ENCODE results near the gene FAM72B.
A peak's percentile ranks its signal among the peaks of the same experiment; 100 is the strongest.
"Not testable (repeated sequence)": the region's sequence is repeated elsewhere in the genome, so short reads cannot be mapped to it uniquely, and the experiment has no call there.

FAM72B gene

DNA sequence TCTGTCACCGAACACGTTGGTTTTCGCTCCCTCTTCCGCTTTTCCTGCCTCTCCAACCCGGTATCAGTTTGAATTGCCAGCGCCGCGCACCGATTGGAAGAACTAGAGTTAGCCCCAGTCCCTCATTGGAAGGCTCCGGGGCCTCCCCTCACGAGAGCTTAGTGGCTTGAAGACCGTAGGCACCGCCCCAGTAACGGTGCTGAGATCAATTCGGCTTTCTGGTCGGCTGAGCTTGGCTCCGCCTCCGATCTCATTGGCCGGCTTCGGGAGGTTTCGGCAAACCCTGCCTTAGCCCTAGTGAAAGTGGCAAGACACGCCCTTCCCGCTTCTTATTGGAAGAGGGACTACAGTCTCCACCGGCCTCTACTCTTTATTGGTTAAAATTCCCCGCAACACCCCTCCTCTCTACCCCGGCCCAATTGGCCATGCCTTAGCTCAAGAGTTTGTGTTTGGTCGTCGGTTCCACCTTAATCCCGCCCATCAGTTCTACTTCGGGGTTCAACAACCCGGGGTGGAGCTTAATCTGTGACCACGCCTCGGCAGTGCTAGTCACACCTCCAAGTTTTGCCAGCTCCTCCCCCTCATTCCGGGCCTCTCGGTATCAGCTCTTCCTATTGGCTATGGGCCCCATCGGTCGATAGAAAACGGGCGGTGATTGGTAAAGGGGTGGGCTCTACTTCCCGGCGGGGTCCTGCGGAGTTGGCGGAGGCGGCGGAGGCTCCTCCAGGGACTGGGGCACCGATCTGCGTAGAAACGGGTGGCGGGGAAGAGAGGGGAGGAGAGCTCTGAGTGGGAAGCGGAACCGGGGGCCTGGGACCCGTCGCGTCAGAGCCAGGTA, at the start of gene FAM72B, which contains the start of gene SRGAP2C:
TSS of gene FAM72B (minus strand) at position 51 of the 838 bp plus-strand sequence. CDS start 851 bp downstream, outside the sequence.
TSS of gene SRGAP2C (plus strand) at position 686 of the 838 bp plus-strand sequence. CDS start 2,472 bp downstream, outside the sequence.
- DNase-seq: peak; percentile 99

DNA sequence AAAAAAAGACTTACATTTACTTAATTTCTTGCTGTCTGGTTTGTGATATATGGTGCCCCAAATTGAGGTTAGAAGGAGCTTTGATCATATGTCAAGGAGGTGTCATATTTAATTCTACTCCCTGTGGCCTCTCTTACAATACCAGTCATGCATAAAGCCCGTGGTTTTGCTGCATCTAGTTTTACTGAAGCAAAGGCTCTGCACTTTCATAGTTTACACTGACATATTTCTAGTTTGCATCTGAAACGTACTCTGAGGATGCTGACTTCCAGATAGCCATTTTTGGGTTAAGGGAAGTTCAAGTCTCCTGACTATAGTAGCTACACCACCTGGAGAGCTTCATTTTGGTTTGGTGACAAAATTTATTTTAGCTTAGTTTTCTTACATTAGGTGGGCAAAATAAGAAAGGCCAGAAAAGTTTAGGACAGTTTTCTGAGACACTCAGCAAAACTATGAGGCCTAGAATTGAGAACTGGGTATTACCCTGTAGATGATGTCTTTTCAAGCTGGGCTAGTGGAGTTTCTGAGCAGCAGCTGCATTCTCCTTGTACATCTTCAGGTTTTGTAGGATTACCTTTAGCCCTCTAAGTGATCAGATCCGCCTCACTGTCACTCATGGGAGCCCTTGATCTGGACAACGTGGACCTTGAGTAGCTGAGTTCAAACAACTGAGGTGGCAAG, 48.4 kb upstream of the FAM72B start:
- DNase-seq: not testable (repeated sequence)

DNA sequence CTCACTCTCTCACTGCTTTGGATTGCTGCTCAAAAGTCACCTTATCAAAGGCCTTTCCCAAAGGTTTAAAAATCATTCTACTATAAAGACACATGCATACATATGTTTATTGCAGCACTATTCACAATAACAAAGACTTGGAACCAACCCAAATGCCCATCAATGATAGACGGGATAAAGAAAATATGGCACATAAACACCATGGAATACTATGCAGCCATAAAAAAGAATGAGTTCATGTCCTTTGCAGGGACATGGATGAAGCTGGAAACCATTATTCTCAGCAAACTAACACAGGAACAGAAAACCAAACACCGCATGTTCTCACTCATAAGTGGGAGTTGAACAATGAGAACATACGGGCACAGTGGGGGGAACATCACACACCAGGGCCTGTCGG, 46.5 kb upstream of the FAM72B start:
- not testable (repeated sequence) for DNase-seq

DNA sequence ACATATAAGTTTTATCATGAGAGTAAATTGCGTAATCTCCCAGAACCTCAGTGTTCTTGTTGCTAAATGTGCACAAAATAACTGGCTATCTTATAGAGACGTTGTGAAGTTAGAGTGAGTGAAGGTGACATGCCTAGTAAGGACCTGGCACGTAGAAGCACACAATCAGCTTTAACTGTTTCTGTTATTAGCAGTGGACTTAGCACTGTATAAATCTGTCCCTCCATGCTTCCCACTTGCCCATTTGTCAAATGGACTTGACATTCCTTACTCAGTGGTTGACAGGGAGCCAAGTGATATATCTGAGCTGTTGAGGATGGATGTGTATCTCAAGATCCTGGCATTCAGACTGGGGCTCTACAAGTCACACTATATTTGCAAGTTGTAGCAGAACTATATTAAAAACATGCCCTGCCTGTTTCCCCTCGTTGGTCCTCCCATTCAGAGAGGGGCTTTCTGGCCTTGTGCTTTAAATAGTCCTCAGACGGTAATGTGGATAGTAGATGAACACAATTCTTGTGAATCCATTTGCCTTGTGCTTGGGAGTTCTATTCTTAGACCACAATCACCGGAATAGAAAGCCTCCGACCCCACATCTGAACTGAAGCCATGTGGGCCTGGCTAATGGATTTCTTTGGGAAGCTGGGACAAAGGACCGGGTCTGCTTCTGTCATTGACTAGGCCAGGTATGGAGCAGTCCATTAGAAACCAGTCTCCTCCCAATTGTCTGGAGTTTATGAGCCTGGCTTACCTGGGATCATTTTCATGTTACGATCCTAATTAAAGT, 43.6 kb upstream of the FAM72B start:
- not testable (repeated sequence) for DNase-seq

DNA sequence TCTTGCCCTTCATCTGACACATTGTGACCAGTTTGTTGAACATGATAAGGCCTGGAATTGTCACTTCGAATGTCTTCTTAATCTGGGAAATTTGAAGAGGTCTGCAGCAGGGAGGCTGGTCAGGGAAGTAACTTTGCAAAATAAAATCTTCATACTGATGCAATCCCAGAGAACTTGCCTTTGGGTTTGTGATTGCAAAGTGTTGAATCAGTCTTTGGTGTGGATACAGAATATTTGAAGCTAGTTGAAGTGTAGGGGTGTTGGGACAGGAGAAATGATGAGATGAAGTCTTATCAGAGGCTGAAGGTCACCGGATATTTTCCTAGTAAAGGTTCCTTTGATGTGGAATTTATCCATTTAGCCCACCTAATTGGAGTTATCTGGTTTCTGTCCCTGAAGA, 42.8 kb upstream of the FAM72B start:
- not testable (repeated sequence) for DNase-seq

DNA sequence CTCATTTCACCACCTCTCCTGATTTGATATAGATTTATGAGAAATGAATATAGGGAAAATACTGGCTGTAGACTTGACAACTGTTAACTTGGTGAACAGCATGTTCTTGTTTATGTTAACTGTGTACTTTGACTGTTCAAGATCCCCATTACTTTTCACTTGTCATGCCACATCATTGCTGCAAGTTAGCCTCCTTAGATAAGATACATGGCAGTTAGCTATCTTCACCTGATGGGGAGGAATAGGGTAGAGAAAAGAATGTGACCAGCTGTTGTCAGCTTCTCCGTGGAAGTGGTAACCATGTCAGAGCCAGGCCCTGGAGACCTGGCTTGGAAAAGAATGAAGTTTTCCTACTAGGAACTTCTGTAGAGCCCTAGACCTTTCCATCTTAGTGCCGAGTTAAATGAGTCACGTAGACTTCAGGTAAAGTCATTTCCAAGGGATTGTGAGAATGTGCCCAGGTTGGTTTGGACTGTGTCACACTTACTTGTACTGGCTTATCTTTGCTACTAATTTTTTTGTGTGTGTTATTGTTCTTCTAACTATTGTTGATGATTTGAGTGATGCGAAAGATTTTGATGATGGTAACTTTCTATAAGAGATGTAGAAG, 42.3 kb upstream of the FAM72B start:
- DNase-seq: not testable (repeated sequence)

DNA sequence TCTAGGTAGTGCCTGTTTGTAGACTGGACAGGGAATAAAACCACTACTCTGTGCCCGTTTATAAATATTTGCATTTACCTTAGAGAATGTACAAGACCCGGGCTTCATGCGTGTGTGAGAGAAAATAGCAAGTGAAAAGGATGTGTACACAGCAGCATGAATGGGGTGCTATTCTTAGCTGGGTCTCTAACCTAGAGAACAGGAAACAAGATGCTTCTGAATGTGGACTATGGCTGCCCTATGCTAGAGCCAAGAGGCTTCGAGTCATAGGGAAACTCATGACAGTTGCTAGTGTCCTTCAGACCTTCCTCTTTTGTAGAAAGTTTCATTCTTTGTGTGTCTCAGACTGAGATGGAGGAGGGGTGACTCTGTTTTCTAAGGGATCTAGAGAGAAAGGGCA, 40.6 kb upstream of the FAM72B start:
- not testable (repeated sequence) for DNase-seq

DNA sequence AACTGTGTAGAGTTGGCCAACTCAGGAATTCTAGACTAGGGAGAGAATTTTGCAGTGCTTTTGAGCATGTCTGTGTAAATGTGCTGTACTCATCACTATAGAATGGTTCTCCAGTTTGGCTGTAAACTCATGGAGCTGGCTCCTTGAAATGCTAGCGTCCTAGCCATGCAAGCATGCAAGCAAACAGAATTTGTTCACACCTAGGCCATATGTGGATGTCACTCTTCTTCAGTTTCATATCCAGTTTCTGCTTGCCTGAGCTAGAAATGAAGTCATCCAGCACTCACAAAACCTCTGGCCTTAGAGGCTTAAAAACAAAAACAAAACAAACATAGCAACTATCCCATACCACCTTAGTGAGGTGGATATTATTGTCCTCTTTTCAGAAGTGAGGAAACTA, 37.6 kb upstream of the FAM72B start:
- not testable (repeated sequence) for DNase-seq

DNA sequence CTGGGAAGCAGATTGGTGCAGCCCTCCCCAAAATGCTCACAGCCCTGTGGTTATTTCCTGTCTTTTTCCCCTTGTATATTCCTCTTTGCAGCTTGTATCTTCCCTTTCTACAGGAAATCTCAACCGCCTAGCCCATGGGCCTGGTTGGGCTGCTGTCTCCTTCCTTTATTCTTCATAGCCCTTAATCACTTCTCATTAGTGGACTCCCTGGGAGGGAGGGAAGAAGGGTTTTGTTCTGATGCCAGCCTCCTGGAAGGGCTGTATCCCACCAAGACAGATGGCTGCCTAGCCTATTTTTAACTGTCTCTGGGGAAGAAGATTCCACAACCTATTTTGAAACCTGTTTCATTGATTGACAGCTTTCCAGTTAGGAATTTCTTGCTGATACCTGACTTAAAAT, 32.5 kb upstream of the FAM72B start:
- DNase-seq: not testable (repeated sequence)

DNA sequence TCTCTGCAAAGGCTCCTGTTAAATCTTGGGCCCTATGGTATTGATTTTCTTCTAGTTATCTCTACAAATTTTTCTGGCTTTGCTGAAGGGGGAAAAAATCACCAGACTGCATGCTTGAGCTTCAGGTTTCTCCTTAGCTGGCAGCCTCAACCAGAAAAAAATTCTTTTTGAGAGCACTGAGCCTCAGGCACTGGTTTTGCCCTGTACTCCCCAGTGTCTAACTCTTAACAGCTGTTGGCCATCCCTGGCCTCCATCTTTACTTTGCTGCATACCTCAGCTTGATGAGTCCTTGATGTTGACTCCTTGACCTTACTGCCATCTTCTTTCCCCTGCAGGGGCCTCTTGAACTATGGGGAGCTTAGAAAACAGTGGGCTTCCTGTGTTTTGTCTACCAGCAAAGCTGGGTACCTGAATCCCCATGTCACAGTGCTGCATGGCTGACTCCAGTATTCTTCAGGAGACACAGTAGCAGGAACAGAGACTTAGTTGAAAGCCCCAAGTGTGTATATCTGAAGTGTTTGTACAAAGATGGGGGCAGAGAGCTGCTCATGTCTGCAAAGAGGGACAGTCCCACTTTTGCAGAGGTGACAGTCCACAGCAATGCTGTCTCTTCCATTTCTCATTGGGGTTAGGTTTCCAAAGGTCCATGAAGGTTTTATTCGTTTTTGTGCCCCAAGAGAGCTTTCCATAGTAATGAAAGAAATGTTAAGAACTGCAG, 31.7 kb upstream of the FAM72B start:
- DNase-seq: not testable (repeated sequence)

DNA sequence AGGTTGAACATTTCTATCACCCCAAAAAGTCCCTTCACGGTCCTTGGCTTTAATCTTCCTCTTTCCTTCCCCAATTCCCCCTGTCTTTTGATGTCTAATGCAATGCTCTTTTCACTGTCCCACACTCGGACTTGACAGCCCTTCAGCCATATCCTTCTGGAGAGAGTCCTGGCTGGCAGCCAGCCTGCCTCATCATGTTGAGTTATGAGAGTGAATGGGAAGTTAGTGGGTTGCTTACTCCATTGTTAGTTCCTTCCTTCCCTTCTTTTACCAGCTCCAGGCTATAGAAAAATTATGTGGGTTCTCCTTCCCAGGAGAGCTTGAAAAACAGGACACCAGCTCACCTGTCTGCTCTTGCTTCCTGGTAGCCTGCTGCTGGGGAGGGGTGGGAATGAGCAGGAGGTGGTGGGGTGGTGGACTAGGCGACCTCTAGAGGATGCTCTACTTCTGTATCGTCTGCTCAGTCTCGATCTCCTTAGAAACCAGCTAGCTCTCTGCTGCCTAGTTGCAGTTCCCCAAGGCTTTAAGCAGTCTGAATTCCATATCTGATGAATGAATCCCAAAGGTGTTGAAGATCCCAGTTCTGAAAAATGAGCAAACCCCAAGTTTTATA, 30.5 kb upstream of the FAM72B start:
- DNase-seq: not testable (repeated sequence)

DNA sequence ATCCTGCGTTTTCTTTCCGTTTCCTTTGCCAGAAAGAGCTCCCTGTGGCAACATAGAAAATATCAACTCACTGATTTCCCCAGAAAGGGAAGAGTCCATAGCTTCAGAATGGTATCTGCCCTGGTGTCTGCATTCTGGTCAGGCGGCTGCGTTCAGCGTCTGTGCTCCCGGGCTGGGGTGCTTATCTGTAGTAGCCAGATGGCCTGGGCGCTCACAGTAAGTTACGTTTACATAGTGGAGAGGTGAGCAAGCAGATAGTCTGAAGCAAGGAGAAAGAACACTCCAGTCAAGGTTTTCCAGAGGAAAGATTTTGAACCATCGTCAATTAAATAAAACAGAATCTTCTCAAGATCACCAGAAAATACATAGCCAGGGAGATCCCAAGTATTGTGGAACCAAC, 29.4 kb upstream of the FAM72B start:
- DNase-seq: not testable (repeated sequence)

DNA sequence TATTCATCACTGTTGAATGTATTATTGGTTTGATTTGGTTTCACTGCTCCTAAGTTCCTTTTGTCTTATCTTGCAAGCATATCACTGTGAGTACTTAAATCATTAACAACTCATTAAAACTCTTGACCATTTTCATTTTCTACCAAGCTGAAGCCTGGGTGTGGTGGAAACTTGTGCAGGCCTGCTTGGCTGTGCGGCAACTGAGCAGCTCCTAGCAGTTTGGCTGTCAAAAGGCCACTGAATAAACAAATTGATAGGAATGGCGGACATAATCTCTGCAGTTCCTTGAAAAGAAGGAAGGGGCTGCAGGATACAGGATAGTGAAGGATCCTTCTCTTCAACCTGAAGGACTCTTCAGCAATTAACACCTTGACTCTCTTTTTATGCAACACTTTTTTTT, 26.6 kb upstream of the FAM72B start:
- DNase-seq: not testable (repeated sequence)

DNA sequence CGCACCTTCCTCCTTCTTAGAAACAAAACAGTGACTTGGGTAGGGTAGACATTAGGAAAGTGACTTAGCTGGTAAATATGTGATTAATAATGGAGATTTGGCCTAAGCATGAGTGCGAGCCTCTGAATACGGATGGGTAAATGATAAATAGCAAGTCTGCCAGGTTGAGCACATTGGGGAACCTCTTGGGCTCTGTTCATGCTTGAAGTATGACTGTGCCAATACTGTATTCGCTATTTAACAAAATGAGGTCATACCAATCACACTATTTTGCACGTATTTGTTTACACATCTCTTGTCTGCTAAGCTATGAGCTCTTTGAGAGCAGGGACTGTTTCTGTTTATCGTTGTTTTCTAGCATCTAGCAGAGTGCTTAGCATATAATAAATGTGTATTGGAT, 24.2 kb upstream of the FAM72B start:
- not testable (repeated sequence) for DNase-seq

DNA sequence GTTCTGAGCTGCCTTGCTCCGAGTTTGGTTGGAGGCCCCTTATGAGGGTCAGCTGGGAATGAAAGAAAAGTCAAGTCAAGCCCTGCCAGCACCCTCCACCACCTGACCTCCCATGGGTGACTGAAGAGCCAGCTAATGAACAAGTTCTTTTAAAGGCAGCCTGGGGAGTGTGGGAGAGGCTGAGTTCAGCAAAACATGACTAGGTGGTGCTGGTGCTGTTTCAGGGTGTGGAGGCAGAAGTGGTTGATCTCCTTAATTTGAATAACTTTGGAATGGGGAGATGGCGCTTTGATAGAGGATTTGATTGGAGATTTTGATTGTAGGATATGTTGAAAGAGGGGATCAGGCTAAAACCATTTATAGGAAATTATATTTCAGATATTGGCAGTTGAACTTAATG, 23.2 kb upstream of the FAM72B start:
- not testable (repeated sequence) for DNase-seq

DNA sequence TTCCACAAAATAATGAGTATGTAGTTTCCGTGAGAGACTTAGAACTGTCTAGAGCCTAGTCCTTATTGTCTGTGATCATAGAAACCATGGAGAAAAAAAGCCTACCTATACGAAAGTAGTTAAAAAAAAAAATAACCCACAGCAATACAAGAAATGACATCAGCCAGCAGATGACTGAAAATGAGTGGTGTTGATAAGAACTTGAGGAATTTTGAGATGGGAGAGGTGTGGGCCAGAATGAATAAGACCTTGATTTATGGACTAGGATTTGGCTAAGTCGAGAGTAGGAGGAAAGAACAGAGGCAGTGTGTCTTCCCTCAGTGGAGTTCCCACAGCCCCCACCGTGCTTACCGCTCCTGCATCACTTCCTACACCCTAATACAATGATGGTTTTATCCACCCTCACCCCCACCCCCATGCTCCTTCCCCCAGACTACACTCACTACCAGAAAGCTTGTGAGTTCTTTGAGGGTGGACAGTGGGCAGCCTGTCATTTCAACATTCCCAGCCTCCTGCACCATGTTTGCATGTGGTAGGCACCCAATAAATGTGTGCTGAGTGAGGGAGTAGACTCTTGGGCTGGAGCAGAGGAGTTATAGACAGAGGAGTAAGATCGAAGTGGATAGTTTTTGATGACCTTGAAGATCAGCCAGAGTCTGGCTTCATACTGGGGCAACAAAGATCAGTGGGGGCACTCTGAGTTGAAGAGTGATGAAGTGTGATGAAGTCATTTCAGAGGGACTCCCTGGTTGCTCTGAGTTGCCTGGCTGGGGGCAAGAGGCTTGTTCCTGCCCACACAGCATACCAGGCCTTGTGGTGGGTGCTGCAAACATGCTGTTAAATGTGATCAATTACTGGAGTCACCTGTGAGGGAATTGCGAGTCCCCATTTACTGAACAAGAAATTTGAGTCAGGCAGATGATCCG, 21.9 kb upstream of the FAM72B start:
- DNase-seq: not testable (repeated sequence)

DNA sequence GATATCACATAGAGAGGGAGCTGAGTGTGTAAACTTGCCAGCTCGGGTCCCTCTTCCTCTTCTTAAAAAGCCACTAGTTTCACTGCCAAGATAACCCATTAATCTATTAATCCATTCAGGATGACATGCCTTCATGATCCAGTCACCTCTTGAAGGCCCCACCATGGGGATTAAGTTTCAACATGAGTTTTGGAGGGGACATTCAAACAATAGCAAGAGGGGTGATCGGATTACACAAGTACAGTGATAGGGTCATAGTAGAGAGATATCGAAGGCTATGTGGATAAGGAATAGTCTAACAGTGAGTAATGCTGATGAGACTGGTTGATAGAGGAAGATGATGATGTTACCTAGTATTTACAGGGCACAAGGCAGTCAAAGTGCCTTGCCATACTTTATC, 18.8 kb upstream of the FAM72B start:
- DNase-seq: not testable (repeated sequence)

DNA sequence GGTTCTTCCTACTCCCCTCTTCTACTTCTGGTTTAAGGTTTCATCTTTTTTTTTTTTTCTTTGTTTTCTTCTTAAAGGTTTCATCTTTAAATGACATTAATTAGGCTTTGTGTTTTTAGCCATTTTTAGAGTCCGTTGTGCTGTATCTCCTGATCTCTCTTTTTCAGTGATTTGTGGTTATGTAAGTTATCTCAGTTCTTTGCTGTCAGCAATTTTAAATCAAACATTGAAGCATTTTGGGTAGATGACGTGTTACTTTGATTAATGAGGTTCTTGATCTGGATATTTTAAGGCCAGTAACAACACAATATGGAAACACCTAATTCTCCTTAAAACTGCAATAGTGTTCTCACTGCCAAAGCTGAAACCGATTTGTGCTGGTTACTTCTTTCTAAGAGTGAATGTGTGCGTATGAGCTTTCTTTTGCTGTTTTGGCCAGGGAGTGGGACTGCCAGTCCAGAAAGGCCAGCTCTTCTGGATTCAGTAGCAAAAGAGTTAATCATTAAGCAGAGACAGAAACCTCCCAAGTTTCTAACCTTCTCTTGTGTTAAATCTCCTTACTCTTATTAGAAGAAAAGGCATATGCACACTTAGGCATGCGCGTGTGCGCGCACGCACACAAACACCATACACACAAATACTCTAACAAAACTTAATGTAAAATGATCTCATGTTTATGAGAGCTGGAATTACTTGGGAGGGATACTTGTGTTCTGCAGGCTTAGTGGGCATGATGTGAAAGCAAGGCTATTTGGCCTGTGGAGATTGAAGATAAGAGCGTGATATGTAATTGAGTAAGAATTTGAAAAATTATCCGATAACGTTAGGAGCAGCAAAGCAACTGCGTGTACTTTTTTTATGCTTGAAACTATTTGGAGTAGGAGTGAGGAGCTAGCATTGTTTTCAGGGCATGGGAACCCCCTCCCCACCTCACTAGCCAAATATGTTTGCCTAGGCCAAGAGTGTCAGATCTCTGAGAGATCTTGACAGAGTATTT, 17.1 kb upstream of the FAM72B start:
- not testable (repeated sequence) for DNase-seq

DNA sequence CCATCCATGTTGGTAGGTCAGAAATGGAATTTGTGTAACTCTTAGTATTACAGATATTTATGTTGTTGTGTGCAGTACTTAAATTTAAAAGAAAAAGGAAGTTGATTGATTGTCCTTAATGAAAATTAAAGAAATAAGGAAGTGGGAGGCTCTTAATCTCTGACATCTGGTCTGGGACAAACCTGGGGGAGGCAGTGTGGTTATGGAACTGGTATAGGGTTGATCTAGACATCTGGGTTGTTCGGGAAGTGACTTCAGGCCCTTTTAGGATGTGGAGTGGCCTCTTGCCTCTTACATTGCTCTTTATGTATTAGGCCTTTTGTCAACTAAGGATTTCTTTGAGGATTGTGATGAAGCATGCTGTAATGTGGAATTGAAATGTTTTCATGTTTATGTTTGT, 16.1 kb upstream of the FAM72B start:
- not testable (repeated sequence) for DNase-seq

Measured in hippocampal formation (tissue), 2 donors.